NB4 (cell line): ENCODE measurements around the gene TBXAS1.
"Not testable (repeated sequence)": the region's sequence is repeated elsewhere in the genome, so short reads cannot be mapped to it uniquely, and the experiment has no call there.

ENCODE experiments used
- DNase-seq: peaks from one replicate; pipeline ENCODE4 v3.0.0; 2010; ENCODE audit warnings: low read depth
- H3K4me3 ChIP-seq: one replicate; pipeline ENCODE4 v1.5.1; 2011; ENCODE audit warnings: mild to moderate bottlenecking, low read depth, low read length, moderate library complexity
- CTCF ChIP-seq: IDR thresholded peaks from one replicate; pipeline ENCODE4 v1.5.1; 2012; ENCODE audit warnings: low read depth, low read length
- MAX ChIP-seq: IDR thresholded peaks from 2 replicates; pipeline ENCODE4 v1.6.1; 2011; ENCODE audit warnings: low read depth, low read length
- MYC ChIP-seq: IDR thresholded peaks from 2 replicates; pipeline ENCODE4 v1.6.1; 2011; ENCODE audit warnings: low read depth, low read length
- POLR2A ChIP-seq: IDR thresholded peaks from 2 replicates; pipeline ENCODE4 v1.6.1; 2011; ENCODE audit warnings: mild to moderate bottlenecking; ENCODE audit not compliant: insufficient read length; ENCODE audit errors: extremely low read depth

Gene TBXAS1

GRCh38 chr7:139899328-139899955 lies 70.4 kb downstream of the TBXAS1 start:
- no peak for DNase-seq
- no peak overlapping the region for H3K4me3 ChIP-seq
- TF ChIP-seq MYC, result no peak
- TF ChIP-seq MAX, result no peak
- no peak for TF ChIP-seq CTCF
- no peak for TF ChIP-seq POLR2A

GRCh38 chr7:139900326-139900725 lies 71.3 kb downstream of the TBXAS1 start:
- H3K4me3 ChIP-seq, result no peak overlapping the region
- TF ChIP-seq MAX, result no peak
- TF ChIP-seq POLR2A, result no peak
- TF ChIP-seq MYC, result no peak
- TF ChIP-seq CTCF, result no peak
- DNase-seq, result no peak

- peak; percentile 47 for DNase-seq
Measured at GRCh38 chr7:139901056-139901795, 72.2 kb downstream of the TBXAS1 start.

GRCh38 chr7:139901901-139902300 lies 72.8 kb downstream of the TBXAS1 start:
- no peak overlapping the region for H3K4me3 ChIP-seq
- no peak for DNase-seq
- TF ChIP-seq MAX (no peak), CTCF (no peak)

More at GRCh38 chr7:139901056-139901795, 72.2 kb downstream of the TBXAS1 start:
- no peak overlapping the region for H3K4me3 ChIP-seq
- TF ChIP-seq MYC, result no peak
- TF ChIP-seq POLR2A, result no peak
- no peak for TF ChIP-seq MAX
- no peak for TF ChIP-seq CTCF

- no peak for TF ChIP-seq MAX
- no peak for TF ChIP-seq MYC
- TF ChIP-seq CTCF, result no peak
- no peak for TF ChIP-seq POLR2A
- H3K4me3 ChIP-seq, result no peak overlapping the region
- no peak for DNase-seq
Measured at GRCh38 chr7:139902436-139903102, 73.5 kb downstream of the TBXAS1 start.

- not testable (repeated sequence) for DNase-seq
Measured at GRCh38 chr7:139903103-139903477, 74.0 kb downstream of the TBXAS1 start.

More at GRCh38 chr7:139903103-139903477, 74.0 kb downstream of the TBXAS1 start:
- not testable (repeated sequence) for H3K4me3 ChIP-seq
